HG03378 (cell line): Measurements from ENCODE around the gene DLL4.
"Not testable (repeated sequence)": the region's sequence is repeated elsewhere in the genome, so short reads cannot be mapped to it uniquely, and the experiment has no call there.

Experiments
- ATAC-seq: cut with Tn5 transposase; IDR thresholded peaks from one replicate; pipeline ENCODE4 v1.9.1; 2021; ENCODE audit warnings: mild to moderate bottlenecking, moderate library complexity; ENCODE audit not compliant: unreplicated experiment

DLL4 gene

DNA sequence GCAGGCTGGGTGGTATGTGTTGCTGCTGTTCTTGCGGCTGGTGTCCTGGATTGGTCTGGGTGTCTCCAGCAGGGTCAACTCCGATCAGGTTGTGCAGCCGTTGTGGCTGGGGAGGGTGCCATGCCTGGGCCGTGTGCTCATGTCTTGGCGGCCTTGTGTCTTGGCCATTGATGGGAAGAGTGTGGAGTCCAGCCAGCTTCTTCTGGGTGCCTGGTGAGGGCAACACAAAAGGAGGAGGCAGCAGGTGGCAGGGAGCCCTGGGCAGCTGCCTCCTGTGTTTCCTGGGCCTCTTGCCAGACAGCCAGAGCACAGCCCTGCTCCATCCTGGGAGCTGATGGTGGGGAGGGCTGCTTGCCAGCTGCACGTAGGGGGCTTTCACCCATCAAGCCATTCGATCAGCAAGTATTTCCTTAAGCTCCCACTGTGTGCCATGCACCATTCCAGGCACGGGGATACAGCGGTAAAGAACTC is 28.5 kb downstream of the DLL4 start:
- ATAC-seq: no peak

DNA sequence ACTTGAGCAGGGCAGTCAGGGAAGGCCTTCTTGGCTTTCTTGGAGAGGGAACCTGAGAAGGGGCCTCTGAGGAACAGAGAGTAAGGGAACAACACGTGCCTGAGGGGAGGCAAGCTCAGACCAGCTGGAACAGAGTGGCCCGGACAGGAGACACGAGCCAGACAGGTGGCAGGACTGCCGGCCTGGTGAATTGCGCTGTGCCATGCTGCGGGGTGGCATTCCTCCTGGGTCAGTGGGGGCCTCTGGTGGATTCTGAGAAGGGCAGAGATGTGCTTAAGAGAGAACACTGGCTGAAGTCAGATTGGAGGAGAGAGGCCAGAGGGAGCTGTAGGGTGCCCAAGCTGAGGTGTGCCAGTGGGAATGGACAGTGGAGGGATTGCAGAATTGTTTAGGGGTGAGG is 29.0 kb downstream of the DLL4 start:
- ATAC-seq: no peak

DNA sequence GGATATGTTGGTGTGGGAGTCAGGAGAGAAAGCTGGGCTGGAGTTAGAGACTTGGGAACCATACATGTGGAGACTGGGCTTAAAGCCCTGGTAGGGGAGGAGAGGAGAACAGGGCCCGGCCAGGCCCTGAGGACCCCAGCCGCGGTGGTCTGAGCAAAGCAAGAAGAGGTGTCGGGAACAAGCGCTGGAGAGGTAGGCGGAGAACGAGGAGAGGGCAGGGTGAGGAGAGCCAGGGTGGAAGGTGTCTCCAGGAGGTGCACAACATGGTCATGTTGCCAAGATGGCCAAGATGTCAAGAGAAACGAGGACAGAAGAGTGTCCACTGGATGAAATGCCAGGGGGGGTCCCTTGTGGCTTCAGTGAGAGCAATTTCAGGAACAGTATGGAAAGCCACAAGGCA is 29.6 kb downstream of the DLL4 start:
- ATAC-seq: no peak

DNA sequence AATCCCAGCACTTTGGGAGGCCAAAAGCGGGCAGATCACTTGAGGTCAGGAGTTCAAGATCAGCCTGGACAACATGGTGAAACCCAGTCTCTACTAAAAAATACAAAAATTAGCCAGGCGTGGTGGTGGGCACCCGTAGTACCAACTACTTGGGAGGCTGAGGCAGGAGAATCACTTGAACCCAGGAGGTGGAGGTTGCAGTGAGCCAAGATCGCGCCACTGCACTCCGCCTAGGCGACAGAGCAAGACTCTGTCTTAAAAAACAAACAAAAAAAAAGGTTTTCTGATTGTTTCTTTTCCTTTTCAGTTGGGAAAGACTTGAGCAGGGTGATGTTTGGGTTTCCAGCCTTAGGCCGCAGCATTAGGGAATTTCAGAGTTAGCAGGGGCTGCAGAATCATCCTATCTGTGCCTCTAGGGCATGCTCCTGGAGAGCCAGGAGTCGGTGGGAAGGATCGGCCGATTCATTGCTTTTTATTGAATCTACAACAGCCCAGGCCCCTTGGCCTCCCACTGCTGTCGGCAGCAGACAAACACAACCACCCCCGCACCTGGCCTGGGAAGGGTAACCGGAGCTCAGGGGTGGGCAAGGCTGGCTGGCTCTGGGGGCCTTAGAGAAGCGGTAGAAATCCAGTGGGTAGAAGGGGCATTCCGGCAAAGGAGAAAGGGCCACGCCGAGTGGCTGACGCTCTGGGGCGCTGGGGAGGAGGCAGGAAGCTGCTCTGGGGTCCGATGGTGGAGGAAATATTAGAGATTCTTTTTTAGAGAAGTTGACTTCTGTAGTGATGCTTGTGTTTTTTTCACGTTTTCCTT is 30.4 kb downstream of the DLL4 start:
- ATAC-seq: no peak

DNA sequence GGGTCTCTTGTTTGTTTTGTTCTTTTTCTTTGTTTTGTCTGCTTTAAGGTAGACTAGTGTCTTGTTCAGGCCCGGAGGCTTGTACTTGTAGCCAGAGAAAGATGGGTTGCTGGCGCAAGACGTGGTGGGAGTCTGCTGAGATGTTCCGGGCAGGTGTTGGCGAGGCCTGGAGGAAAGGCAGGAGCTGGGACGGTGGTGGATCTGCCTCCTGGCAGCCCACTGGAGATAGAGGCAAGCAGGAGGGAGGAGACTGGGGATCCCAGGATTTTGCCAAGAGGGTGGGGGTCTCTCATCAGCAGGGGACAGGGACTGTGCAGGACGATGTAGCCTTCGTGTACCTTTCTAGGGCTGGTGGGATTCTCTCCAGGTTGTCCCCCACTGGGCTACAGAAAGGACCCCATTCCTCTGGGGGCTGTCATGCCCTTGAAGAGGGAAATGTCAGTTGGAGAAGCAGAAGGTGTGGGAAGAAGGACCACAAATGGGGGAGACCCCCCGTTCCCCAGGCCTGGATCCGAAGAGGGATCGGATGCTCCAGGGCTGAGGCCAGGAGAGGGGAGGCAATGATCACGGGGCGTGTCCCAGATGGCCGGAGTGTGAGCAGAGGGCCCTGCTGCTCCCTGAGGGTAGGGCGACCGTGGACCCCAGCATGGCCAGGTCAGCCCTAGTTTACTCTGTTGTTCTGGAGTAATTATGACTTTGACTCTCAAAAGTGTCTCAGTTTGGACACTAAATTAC is 31.2 kb downstream of the DLL4 start:
- no peak for ATAC-seq

DNA sequence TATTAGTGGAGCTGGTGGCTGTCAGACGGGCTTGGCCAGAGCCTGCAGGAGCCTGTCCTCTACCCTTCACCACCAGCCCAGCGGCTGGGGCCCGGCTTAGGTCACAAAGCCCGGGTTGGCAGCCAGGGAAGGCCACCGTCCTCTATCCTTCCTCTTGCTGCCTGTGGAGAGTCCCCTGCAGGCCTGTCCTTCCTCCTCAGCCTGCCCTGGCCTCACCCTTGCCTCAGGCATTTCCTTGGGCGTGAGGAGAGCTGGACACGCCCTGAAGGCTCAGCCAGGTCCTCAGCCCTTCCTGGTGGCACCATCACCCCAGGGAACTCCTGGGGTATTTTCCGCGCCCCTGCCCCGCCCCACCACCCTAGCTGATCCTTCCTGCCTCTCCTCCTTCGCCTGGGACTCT is 31.8 kb downstream of the DLL4 start:
- ATAC-seq: no peak

DNA sequence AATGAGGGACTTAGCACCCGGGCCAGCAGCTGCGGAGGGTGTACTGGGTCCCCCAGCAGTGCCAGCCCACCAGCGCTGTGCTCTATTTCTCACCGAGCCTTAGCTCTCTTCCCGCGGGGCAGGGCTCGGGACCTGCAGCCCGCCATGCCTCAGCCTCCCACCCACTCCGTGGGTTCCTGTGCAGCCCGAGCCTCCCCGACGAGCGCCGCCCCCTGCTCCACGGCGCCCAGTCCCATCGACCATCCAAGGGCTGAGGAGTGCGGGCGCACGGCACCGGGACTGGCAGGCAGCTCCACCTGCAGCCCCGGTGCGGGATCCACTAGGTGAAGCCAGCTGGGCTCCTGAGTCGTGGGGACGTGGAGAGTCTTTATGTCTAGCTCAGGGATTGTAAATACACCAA is 32.6 kb downstream of the DLL4 start:
- ATAC-seq: not testable (repeated sequence)

DNA sequence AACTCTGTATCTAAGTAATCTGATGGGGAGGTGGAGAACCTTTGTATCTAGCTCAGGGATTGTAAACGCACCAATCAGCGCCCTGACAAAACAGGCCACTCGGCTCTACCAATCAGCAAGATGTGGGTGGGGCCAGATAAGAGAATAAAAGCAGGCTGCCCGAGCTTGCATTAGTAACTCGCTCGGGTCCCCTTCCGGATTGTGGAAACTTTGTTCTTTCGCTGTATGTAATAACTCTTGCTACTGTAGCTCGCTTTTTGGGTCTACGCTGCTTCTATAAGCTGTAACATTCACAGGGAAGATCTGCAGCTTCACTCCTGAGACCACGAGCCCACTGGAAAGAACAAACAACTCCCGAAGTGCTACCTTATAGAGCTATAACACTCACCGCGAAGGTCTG is 33.2 kb downstream of the DLL4 start:
- ATAC-seq: not testable (repeated sequence)

DNA sequence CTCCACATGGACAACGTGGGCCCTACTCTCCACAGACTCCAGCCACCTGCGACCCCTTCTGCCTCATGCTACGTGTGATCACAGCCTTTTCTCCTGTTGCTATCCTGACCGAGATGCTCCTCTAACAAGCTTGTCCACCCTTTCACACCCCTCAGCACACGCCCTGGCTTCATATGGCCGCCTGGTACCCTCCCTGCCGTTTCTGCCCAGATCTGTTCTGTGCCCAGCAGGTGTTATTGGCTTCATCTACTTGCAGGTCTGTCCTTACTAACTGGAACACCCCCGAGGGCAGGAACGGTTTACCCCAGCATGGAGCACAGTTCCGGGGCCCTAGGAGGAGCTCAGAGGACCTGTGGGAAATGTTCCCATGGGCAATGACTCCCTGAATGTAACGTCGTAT is 34.1 kb downstream of the DLL4 start:
- ATAC-seq: no peak

DNA sequence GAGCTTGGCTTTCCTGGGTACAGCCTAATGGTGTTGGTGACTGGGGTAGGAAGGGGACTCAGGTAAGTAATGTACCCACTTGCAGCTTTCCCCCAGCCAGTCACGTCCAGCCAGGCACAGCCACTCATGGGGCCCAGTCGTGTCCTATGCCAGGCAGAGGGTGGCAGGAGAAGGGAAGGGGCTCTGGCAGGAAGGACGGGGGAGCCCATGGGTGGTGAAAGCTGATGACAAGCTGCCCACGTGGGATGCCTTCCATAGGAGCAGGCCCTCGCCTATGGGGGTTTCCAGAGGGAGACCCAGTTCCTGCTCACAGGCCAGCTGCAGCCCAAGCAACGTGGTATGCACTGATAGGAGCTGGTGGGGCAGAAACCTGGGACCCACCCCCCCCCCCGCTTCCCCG is 34.9 kb downstream of the DLL4 start:
- ATAC-seq: no peak

DNA sequence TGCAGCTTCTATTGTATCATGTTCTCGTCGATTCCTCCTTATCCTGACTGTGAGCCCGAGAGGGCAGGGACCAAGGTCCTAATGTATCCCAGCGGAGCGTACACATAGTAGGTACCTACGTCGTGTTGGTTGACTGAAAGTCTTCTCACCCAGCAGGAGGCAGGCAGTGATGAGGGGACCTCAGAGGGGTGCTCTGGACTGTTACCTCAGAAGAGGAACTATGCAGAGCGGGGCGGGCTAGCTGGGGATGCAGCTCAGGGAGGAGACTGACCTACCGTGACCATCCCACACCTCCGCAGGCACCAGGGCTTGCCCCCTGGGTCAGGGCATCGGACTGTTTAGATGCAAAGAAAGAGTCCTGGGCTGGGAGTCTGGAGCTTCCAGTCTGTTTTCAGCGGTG is 35.5 kb downstream of the DLL4 start:
- no peak for ATAC-seq

DNA sequence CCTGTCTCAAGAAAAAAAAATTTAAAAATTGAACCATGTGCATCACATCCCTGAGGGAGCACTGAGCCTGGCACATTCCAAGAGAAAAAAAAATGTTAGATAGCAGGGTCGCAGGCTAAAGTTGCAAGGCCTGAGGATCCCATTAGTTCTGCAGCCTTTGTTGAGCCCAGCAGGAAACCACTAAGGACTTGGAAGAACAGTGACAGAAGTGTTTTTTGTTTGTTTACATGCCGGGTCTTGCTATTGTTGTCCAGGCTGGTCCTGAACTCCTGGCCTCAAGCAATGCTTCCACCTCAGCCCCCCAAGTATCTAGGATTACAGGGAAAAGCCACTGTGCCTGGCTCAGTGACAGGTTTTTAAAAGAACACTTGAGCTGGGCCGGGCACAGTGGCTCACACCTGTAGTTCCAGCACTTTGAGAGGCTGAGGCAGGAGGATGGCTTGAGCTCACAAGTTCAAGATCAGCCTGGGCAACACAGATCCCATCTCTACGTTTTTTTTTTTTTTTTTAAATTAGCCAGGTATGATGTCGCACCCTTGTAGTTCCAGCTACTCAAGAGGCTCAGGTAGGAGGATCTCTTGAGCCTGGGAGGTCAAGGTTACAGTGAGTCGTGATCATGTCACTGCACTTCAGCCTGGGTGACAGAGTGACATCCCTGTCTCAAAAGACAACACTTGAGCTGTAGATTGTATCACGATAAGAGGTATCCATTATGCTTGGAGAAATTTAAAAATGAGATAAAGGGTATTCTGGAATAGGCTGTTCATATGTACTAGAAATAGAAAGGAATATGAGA is 39.3 kb downstream of the DLL4 start:
- ATAC-seq: no peak

DNA sequence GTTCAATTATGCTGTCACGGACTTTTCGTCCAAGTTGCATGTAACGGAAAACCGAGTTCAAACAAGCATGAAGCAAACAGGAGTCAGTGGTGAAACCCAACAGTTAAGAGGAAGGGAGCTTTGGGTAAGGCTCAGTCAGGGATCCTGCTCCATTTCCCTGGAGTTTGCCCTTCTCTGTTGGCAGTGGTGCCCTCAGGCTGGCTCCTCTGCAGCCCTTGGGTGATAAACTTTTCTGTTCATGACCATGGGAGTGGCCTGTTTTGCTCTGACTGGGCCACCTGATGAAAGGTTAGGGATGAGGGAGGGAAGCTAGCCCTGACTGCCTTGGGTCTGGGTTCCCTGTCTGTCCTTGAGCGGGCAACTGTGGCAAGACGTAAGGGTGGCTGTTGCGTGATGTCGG is 40.2 kb downstream of the DLL4 start:
- ATAC-seq: no peak

DNA sequence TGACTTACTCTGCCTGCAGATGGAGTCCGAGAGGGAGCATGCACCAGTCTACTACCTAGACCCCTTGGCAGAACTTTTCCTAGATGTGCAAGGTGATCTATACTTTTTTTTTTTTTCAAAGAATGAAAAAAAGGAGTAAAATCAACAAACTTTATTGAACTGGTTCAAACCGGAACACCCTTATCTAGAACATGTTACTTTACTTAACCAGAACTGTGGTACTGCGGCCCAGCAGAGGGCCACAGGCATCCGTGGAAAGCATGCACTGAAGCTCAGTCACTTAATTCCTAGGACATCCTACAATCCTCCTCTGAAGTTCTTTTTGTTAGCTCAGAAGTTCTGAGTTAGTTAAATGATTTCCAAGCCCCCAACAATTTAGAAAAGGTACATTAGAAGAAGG is 45.7 kb downstream of the DLL4 start:
- ATAC-seq: no peak

DNA sequence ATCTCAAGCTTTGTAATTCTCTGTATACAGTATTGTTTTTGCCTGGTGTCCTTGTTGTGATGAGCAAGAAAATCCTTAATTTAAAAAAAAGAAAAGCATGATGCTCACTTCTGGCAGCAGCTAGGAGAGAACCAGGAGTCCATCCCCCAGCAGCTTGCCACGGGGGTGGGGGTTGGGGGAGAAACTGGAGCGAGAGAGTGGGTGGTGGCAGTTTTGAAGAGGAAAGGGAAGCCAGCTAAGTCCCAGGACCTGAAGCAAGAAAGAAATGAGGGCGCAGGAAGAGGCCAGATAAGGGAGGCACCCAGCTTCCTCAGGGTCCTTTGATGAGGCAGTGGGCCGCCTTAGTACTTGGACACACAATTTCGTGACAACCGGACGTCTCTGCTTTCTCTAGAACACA is 47.7 kb downstream of the DLL4 start:
- no peak for ATAC-seq

DNA sequence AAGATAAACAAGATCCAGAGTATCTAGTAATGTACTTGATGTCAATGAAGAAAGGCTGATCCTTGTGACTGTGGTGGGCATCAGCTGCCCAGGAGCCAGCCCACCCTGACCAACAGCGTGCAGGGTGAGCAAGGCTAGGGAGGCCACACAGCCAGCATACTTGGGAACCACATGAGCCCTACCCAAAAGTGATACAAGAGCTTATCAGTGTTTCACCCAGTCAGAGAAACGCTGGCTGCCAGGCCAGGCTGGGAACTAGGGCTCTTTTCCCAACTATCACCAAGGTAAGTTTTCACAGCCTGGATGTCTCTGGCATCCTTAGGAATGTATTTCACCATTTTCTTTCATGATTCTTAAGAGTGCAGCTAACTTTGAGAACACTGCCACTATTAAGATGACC is 49.0 kb downstream of the DLL4 start:
- ATAC-seq: no peak

DNA sequence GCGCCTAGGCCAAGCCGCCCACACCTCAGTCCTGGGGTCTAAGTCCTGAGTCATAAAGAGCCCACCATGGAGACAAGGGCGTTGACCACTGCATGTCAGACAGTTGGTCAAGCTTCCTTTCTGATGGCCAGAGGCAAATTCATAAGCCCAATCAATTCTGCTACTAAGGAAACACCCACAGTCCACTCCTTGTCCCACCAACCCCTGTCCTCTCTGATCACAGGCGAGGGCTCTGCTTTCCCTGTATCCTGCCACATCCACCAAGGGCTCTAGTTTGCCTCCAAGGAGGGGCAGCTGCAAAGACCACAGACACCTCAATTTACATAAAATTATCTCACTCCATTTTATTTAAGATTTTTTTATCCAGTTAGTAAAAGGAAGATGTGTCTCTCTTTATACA is 49.4 kb downstream of the DLL4 start:
- ATAC-seq: no peak

DNA sequence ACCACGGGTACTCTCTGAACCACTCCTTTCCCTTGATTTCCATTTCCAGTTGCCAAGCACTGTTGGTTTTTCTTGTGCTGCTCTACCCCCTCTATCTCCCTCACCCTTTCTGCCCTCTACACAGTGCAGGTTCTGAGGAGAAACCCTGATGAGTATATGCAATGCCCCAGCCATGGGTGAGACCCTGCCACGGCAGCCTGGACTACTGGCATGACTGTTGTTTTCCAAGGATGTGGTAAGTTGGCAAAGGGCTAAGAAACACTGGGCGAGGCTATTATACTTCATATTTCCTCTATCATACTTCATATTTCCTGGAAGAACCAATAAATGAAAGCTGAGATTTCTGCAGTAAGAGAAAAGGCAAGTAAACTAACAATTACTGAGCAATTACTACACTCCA is 52.0 kb downstream of the DLL4 start:
- ATAC-seq: no peak

DNA sequence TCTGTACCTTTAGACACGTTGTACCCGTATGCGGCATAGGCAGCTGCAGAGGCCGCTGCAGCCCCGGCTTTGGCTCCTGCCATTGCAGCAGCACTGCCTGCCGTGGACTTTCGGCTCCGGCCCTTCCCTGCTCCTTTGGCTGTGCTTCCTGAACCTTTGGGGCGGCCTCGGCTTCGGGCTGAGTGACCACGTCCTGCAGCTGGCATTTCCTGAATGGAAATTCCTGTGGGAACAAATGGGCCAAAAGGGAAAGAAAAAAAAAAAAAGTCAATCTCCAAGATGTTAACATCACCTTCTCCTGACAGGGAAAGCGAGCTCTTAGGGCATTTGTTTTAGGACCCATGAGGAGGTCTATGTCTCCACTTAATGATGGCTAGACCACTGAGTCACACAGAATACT is 53.7 kb downstream of the DLL4 start:
- ATAC-seq: no peak

DNA sequence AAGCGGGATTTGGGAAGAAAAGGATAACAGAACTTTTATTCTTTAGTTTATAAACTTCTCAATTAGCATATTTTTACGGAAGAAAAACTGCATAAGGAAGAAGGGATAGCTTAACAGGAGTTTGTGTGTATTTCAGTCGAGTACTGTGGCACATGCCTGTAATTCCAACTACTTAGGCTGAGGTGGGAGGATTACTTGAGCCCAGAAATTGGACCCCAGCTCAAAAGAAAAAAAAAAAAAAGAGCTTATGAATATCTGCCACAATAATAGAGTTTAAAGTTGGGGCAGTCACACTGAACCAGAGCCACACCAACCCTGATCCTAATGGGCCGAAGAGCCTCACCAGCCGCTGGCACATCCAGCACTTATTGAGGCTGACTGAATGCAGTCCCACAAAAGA is 55.3 kb downstream of the DLL4 start:
- no peak for ATAC-seq

DNA sequence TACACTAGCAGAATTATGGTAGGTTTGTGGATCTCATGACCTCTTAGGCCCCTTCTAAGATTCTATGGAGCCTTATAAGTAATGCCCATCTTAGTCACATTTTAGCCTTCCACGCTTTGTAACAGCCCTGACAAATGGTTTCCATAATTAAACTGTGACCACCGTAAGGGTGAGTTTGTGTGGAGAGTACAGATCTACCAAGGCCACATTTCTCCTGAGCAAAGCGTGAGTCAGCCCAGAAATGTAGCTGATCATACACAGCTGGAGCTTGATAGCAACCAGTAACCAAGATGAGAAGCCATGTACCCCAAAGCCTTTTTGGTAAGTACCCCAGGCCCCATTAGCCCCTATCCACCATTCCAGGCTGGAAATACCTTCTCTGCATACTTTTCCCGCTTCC is 55.8 kb downstream of the DLL4 start:
- no peak for ATAC-seq
